H1 (cell line): ENCODE results near the gene LAMP1. TPM values are rescaled to one million over a fixed set of nuclear protein-coding genes. Genes with fewer than 3 reads are reported as not detected.

Experiments
- CTCF ChIA-PET: fragments of 300-600 bp; sonication (Branson Sonifier 250); formaldehyde crosslinking; loops from one replicate; lab custom pipeline; 2021; ENCODE audit not compliant: partially characterized antibody; lab: Charles Lee
- POLR2A ChIA-PET: fragments of 300-600 bp; sonication (Branson Sonifier 250); formaldehyde crosslinking; loops from one replicate; lab custom pipeline; 2021; ENCODE audit warnings: inconsistent platforms; ENCODE audit not compliant: partially characterized antibody; lab: Charles Lee
- DNase-seq, 2 experiments: peaks; one replicate each; pipeline versions ENCODE4 v3.0.0 to v3.0.0-alpha.2; 2010 to 2022; ENCODE audit warnings: low spot score in 2 of 2, low read depth in 1 of 2, mixed read lengths in 1 of 2
- FAIRE-seq: peaks from 2 replicates; lab custom pipeline; 2011; peaks lifted over from hg19 to GRCh38; lab: Jason Lieb, UNC
- H2AFZ ChIP-seq: 2 replicates; pipeline ENCODE4 v1.8.1; 2012; ENCODE audit warnings: low read length, inconsistent platforms
- H2AK5ac ChIP-seq: 2 replicates; pipeline ENCODE4 v1.6.1; 2013; ENCODE audit warnings: low read depth, low read length
- H2BK120ac ChIP-seq: replicated peaks from 2 replicates; pipeline ENCODE3; 2013; ENCODE audit warnings: low read depth, low read length, inconsistent platforms
- H2BK12ac ChIP-seq: 2 replicates; pipeline ENCODE4 v1.6.1; 2013; ENCODE audit warnings: low read depth, low read length
- H2BK15ac ChIP-seq: 2 replicates; pipeline ENCODE4 v1.6.1; 2013; ENCODE audit warnings: low read length
- H2BK20ac ChIP-seq: 2 replicates; pipeline ENCODE4 v1.6.1; 2013; ENCODE audit warnings: low read length
- H2BK5ac ChIP-seq: 2 replicates; pipeline ENCODE4 v1.6.1; 2013; ENCODE audit warnings: low read depth, low read length
- H3K14ac ChIP-seq: 2 replicates; pipeline ENCODE4 v1.6.1; 2013; ENCODE audit warnings: inconsistent platforms; ENCODE audit not compliant: insufficient read length
- H3K18ac ChIP-seq: 2 replicates; pipeline ENCODE4 v1.6.1; 2013; ENCODE audit warnings: low read length; ENCODE audit errors: extremely low read depth
- H3K23ac ChIP-seq: 2 replicates; pipeline ENCODE4 v1.6.1; 2013; ENCODE audit warnings: inconsistent platforms; ENCODE audit not compliant: insufficient read length
- H3K23me2 ChIP-seq: 2 replicates; pipeline ENCODE4 v1.6.1; 2013; ENCODE audit warnings: low read depth, low read length
- H3K27ac ChIP-seq: 2 replicates; pipeline ENCODE4 v1.6.1; 2011; ENCODE audit warnings: low read depth, low read length, inconsistent platforms
- H3K27me3 ChIP-seq, 4 experiments: replicated peaks in 1 of 4; 1 replicate in 1 of 4; 2 replicates in 3 of 4; pipeline versions ENCODE4 v1.6.1 to v1.8.1; 2011 to 2013; ENCODE audit warnings: low read length in 3 of 4, mild to moderate bottlenecking in 3 of 4, inconsistent platforms in 2 of 4, mixed read lengths in 2 of 4, moderate library complexity in 1 of 4; ENCODE audit not compliant: control insufficient read depth in 3 of 4, insufficient read depth in 3 of 4; ENCODE audit errors: extremely low read depth in 1 of 4
- H3K36me3 ChIP-seq, 4 experiments: 2 replicates each; pipeline versions ENCODE4 v1.6.1 to v1.8.1; 2011 to 2013; ENCODE audit warnings: mild to moderate bottlenecking in 4 of 4, low read length in 3 of 4, moderate library complexity in 2 of 4, control low read depth in 1 of 4, inconsistent platforms in 1 of 4; ENCODE audit not compliant: insufficient read depth in 4 of 4, control insufficient read depth in 2 of 4
- H3K4ac ChIP-seq: replicated peaks from 2 replicates; pipeline ENCODE3; 2013; ENCODE audit warnings: low read length, low read depth, mixed read lengths, inconsistent platforms; ENCODE audit not compliant: insufficient read length
- H3K4me1 ChIP-seq, 4 experiments: replicated peaks in 1 of 4; 1 replicate in 1 of 4; 2 replicates in 3 of 4; pipeline versions ENCODE4 v1.6.1 to v1.8.1; 2011 to 2013; ENCODE audit warnings: low read length in 3 of 4, inconsistent platforms in 2 of 4, mixed read lengths in 1 of 4; ENCODE audit not compliant: insufficient read depth in 4 of 4, control insufficient read depth in 3 of 4
- H3K4me2 ChIP-seq, 2 experiments: 2 replicates each; pipeline versions ENCODE4 v1.6.1 to v1.8.1; 2011 to 2013; ENCODE audit warnings: low read depth in 2 of 2, low read length in 2 of 2, control low read depth in 1 of 2, inconsistent platforms in 1 of 2, mild to moderate bottlenecking in 1 of 2; ENCODE audit not compliant: insufficient read depth in 1 of 2
- H3K4me3 ChIP-seq, 4 experiments: fragments of 200-600, 300-600 bp in 1 of 4; sonication (generic), shearing (Covaris generic), sonication (Bioruptor Twin) in 1 of 4; 2 replicates each; pipeline versions ENCODE4 v1.5.1 to v1.8.1; 2011 to 2016; ENCODE audit warnings: low read length in 4 of 4, low read depth in 3 of 4, control low read depth in 2 of 4, inconsistent platforms in 2 of 4, mild to moderate bottlenecking in 2 of 4, mixed read lengths in 1 of 4, moderate library complexity in 1 of 4; ENCODE audit not compliant: insufficient read depth in 2 of 4; ENCODE audit errors: extremely low read depth in 1 of 4
- H3K56ac ChIP-seq: replicated peaks from 2 replicates; pipeline ENCODE3; 2013; ENCODE audit warnings: low read depth, mild to moderate bottlenecking, mixed read lengths, low read length, inconsistent platforms; ENCODE audit not compliant: insufficient read length
- H3K79me1 ChIP-seq: 2 replicates; pipeline ENCODE4 v1.6.1; 2013; ENCODE audit warnings: low read depth, low read length, control low read depth
- H3K79me2 ChIP-seq, 2 experiments: 2 replicates each; pipeline versions ENCODE4 v1.6.1 to v1.8.1; 2012 to 2013; ENCODE audit warnings: low read length in 2 of 2, mild to moderate bottlenecking in 2 of 2, inconsistent platforms in 1 of 2; ENCODE audit not compliant: insufficient read depth in 2 of 2, control insufficient read depth in 1 of 2
- H3K9ac ChIP-seq, 4 experiments: replicated peaks in 1 of 4; 1 replicate in 1 of 4; 2 replicates in 3 of 4; pipeline versions ENCODE4 v1.6.1 to v1.8.1; 2011 to 2013; ENCODE audit warnings: low read depth in 3 of 4, low read length in 3 of 4, control low read depth in 2 of 4, mild to moderate bottlenecking in 2 of 4, moderate library complexity in 2 of 4, inconsistent platforms in 1 of 4; ENCODE audit errors: extremely low read depth in 1 of 4
- H3K9me3 ChIP-seq, 2 experiments: 2 replicates each; pipeline versions ENCODE4 v1.6.1 to v1.8.1; 2012 to 2013; ENCODE audit warnings: mild to moderate bottlenecking in 2 of 2, moderate library complexity in 2 of 2, control low read depth in 1 of 2, inconsistent platforms in 1 of 2, low read depth in 1 of 2, low read length in 1 of 2, mixed read lengths in 1 of 2; ENCODE audit not compliant: insufficient read depth in 2 of 2
- H4K20me1 ChIP-seq, 2 experiments: replicated peaks in 1 of 2; 2 replicates each; pipeline versions ENCODE3 to v1.8.1; 2011 to 2013; ENCODE audit warnings: inconsistent platforms in 2 of 2, low read length in 2 of 2, mild to moderate bottlenecking in 1 of 2; ENCODE audit not compliant: insufficient read depth in 2 of 2, control insufficient read depth in 1 of 2
- H4K5ac ChIP-seq: 2 replicates; pipeline ENCODE4 v1.6.1; 2013; ENCODE audit warnings: low read length, low read depth, mixed read lengths, inconsistent platforms; ENCODE audit not compliant: insufficient read length
- H4K8ac ChIP-seq: 2 replicates; pipeline ENCODE4 v1.8.0; 2013; ENCODE audit warnings: mild to moderate bottlenecking, moderate library complexity, low read length, inconsistent platforms; ENCODE audit not compliant: insufficient read depth; ENCODE audit errors: extremely low read depth
- H4K91ac ChIP-seq: replicated peaks from 2 replicates; pipeline ENCODE3; 2013; ENCODE audit warnings: low read length, mixed read lengths, inconsistent platforms; ENCODE audit not compliant: insufficient read length
- BCL11A ChIP-seq, 2 experiments: IDR thresholded peaks; one replicate each; pipeline ENCODE4 v1.6.1; 2011; ENCODE audit warnings: low read depth in 2 of 2, low read length in 2 of 2, mild to moderate bottlenecking in 2 of 2
- EGR1 ChIP-seq: IDR thresholded peaks from 2 replicates; pipeline ENCODE4 v1.6.1; 2011; ENCODE audit warnings: low read depth, low read length, borderline replicate concordance
- FOSL1 ChIP-seq: IDR thresholded peaks from 2 replicates; pipeline ENCODE4 v1.6.1; 2011; ENCODE audit warnings: mild to moderate bottlenecking, low read depth, low read length, moderate library complexity; ENCODE audit not compliant: insufficient read depth
- RXRA ChIP-seq: IDR thresholded peaks from 2 replicates; pipeline ENCODE4 v1.6.1; 2011; ENCODE audit warnings: low read depth, mild to moderate bottlenecking, low read length, moderate library complexity; ENCODE audit not compliant: insufficient read depth
- TAF7 ChIP-seq: optimal IDR thresholded peaks from 2 replicates; pipeline ENCODE3; 2011; ENCODE audit warnings: low read depth, mild to moderate bottlenecking, inconsistent platforms, low read length, moderate library complexity, borderline replicate concordance
- TBP ChIP-seq: IDR thresholded peaks from 2 replicates; pipeline ENCODE4 v1.6.1; 2011; ENCODE audit warnings: low read depth, low read length, improper control_type of control experiment
- WGBS, 2 experiments: shearing (Covaris generic) in 1 of 2; methylation state at CpG; one replicate each; pipeline versions ENCODE4 v1.1.6 to v1.1.7; 2013 to 2015; ENCODE audit warnings: low lambda C conversion rate in 2 of 2, mixed read lengths in 2 of 2, inconsistent platforms in 1 of 2, low coverage in 1 of 2, missing lambda C conversion rate in 1 of 2; ENCODE audit not compliant: insufficient replicate concordance in 2 of 2, insufficient coverage in 1 of 2, insufficient read length in 1 of 2; ENCODE audit errors: extremely low coverage in 1 of 2, missing lambda C conversion rate in 1 of 2; 5-methylcytosine and 5-hydroxymethylcytosine counted together
- polyA plus RNA-seq, 7 experiments: library from polyadenylated mRNA; depleted of rRNA in 3 of 7; stranded (reverse) in 5 of 7; unstranded in 2 of 7; fragments of >200 nt in 5 of 7; fragments of 200-250 nt in 2 of 7; gene quantifications; 1 replicate in 5 of 7; 2 replicates in 1 of 7; 4 replicates in 1 of 7; pipeline versions ENCODE4 v1.2.1 to v1.2.3, GENCODE V29; 2011 to 2013; ENCODE audit warnings: missing spikeins in 2 of 7, mixed read lengths in 2 of 7
- total RNA-seq: library from RNA; stranded (reverse); fragmentation: NEBNext Ultra II Directional; extraction: Animal tissue kit (Norgen Biotek cat#: 25700); gene quantifications from 2 replicates; pipeline ENCODE4 v1.2.1, GENCODE V29; 2021

The LAMP1 gene
- total and polyA plus RNA-seq, 2 of the 8 experiments (the other 6 are each of a cell fraction or from before 2014, with no cell fraction given): 97.6 to 140 TPM

DNA sequence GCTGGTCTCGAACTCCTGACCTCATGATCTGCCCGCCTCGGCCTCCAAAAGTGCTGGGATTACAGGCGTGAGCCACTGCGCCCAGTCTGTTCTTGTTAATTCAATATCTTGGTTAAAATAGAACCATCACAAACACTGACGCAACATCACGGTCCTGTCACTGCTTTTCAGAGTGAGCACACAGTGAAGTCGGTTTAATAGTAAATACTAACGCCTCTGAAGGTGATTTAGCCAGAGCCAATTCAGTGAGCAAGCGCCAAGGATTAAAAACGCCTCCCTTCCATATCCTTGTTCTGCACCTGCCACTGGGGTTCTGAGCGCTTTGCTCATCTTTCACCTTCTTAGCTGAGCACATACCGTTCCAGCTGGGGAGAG is 30.3 kb downstream of the LAMP1 start:
- Histone ChIP-seq H3K27ac (no peak overlapping the region), H4K20me1 (peaks cover 0 to 9% of the 10 kb centered on the region in 2 experiments), H3K79me2 (no peaks in the 10 kb centered on the region), H4K8ac (no peak overlapping the region), H2BK20ac (no peak overlapping the region), H2AFZ (no peak overlapping the region), H3K4ac (no peak overlapping the region), H2BK12ac (no peak overlapping the region), H3K36me3 (peaks cover 4 to 32% (median 16%) of the 10 kb centered on the region in 4 experiments; a peak in 7 of 8 replicates), H3K56ac (no peak overlapping the region), H3K18ac (no peak overlapping the region), H3K14ac (no peak overlapping the region), H3K4me1 (peaks cover 0 to 4% (median 0%) of the 10 kb centered on the region in 4 experiments; a peak in 3 of 7 replicates), H2BK120ac (no peak overlapping the region), H3K4me3 (no peak overlapping the region), H3K23me2 (peaks cover 3% of the 10 kb centered on the region; the same call in 1 of the 2 replicates), H3K27me3 (no peaks in the 10 kb centered on the region), H4K91ac (no peak overlapping the region), H2BK15ac (no peak overlapping the region), H3K9me3 (no peaks in the 10 kb centered on the region), H3K4me2 (no peak overlapping the region), H2BK5ac (no peak overlapping the region), H4K5ac (no peak overlapping the region), H3K79me1 (no peaks in the 10 kb centered on the region; the same call in none of the 2 replicates), H2AK5ac (no peak overlapping the region), H3K23ac (no peak overlapping the region), H3K9ac (no peak overlapping the region)
- POLR2A ChIA-PET: interaction anchor here (0.8 to 3.8 kb wide), 12 partner anchors 9 to 114 kb away, joined by 3 to 25 read pairs (median 4); partner anchors contain the start of genes GRTP1 and LAMP1
- CTCF ChIA-PET: interaction anchor here (0.7 to 2.9 kb wide), 5 partner anchors 10 to 118 kb away, joined by 3 to 10 read pairs (median 3); partner anchors contain the start of gene CUL4A
- WGBS, 2 experiments: 89% methylated on average over 13 of the region's 13 CpGs; no CpG with 5 or more reads in 1 of the 2 experiments
- FAIRE-seq (no peak), DNase-seq (no peak)
- TF ChIP-seq TAF7: no peak
- no peak for TF ChIP-seq BCL11A (IDR thresholded peaks at IDR 0.05; ENCODE audit: low read depth in 2 of 2, low read length in 2 of 2)
- TF ChIP-seq FOSL1: no peak
- TF ChIP-seq TBP: no peak
- TF ChIP-seq EGR1: no peak
- no peak for TF ChIP-seq RXRA
